Spleen (tissue), 7 donors: ENCODE measurements around the gene SLC22A12.

ENCODE experiments used
- POLR2A ChIP-seq, 3 donors: fragments of 450-650 bp; IDR thresholded peaks; one replicate each; pipeline ENCODE4 v1.5.1; 2017; ENCODE audit warnings: antibody characterized with exemption in 3 of 3, mild to moderate bottlenecking in 1 of 3
- POLR2AphosphoS5 ChIP-seq, 3 donors: sonication (generic); formaldehyde crosslinking; IDR thresholded peaks; one replicate each; pipeline ENCODE4 v1.5.1; 2017; ENCODE audit warnings: antibody characterized with exemption in 3 of 3
- TF ChIP-seq, protein P1 (sequence below), 11 experiments: fragments of 200-600 bp in 7 of 11; fragments of 450-650 bp in 4 of 11; sonication (generic) in 4 of 11; IDR thresholded peaks in 8 of 11; conservative IDR thresholded peaks in 3 of 11; 1 replicate in 7 of 11; 2 replicates in 4 of 11; pipeline versions ENCODE4 v1.4.0 to v1.8.0; 2016 to 2021; ENCODE audit warnings: antibody characterized with exemption in 11 of 11, inconsistent platforms in 4 of 11, mild to moderate bottlenecking in 1 of 11
- donor health status: DM: no; HTN: no; CAD: no; lungs with moderate emphysema.
- donor health status: DM: no; HTN: no; CAD: no.
- donor health status: DM: no; HTN: no; CAD: no.

DNA sequence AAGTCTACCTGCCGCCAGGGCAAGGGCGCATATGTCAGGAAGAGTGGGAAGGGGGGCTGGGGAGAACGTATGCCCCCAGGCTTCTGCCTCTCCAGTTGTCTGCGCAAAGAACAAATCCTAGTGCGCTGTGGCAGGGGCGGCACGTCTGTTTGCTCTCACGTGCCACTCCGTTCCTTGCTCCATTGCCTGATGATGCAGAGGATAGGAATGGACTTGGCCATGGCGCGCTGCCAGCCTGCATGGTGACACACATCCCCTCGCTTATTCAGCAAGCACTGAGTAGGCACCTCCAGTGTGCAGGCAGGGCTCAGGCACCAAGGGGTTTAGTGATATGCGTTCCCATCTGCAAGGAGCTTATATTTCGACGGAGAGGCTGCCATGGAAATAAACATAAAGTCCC lies 45.4 kb upstream of the SLC22A12 start:
- TF ChIP-seq, protein P1, sequence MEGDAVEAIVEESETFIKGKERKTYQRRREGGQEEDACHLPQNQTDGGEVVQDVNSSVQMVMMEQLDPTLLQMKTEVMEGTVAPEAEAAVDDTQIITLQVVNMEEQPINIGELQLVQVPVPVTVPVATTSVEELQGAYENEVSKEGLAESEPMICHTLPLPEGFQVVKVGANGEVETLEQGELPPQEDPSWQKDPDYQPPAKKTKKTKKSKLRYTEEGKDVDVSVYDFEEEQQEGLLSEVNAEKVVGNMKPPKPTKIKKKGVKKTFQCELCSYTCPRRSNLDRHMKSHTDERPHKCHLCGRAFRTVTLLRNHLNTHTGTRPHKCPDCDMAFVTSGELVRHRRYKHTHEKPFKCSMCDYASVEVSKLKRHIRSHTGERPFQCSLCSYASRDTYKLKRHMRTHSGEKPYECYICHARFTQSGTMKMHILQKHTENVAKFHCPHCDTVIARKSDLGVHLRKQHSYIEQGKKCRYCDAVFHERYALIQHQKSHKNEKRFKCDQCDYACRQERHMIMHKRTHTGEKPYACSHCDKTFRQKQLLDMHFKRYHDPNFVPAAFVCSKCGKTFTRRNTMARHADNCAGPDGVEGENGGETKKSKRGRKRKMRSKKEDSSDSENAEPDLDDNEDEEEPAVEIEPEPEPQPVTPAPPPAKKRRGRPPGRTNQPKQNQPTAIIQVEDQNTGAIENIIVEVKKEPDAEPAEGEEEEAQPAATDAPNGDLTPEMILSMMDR (IDR thresholded peaks at IDR 0.05 in 8 of 11, conservative IDR thresholded peaks at IDR 0.05 in 3 of 11): no peak
- TF ChIP-seq POLR2A (IDR thresholded peaks at IDR 0.05) (no peak), POLR2AphosphoS5 (IDR thresholded peaks at IDR 0.05) (no peak)
